Activated CD8-positive, alpha-beta memory T cell treated with anti-CD3 and anti-CD28 coated beads for 36 hours (primary cell): ENCODE results near the gene FBXW8. TPM values are rescaled to one million over a fixed set of nuclear protein-coding genes. Genes with fewer than 3 reads are reported as not detected.

Source experiments
- CTCF ChIA-PET: fragments of 350-600 bp; sonication (Branson Sonifier 250); formaldehyde crosslinking; loops from one replicate; lab custom pipeline; 2021; ENCODE audit warnings: antibody characterized with exemption; lab: Charles Lee
- POLR2A ChIA-PET: fragments of 350-600 bp; sonication (Branson Sonifier 250); formaldehyde crosslinking; loops from one replicate; lab custom pipeline; 2021; ENCODE audit warnings: antibody characterized with exemption; lab: Charles Lee
- total RNA-seq, 2 experiments: library from RNA; stranded (reverse); gene quantifications; one replicate each; pipeline ENCODE4 v1.2.3, GENCODE V29; 2021

Gene FBXW8
- 1 to 10 TPM; 7.6 to 9.1 TPM for total RNA-seq

- POLR2A ChIA-PET: no interaction called here
- CTCF ChIA-PET: no interaction called here
Observed at GRCh38 chr12:116910645-116911451, at the start of gene FBXW8. TSS of gene FBXW8 (plus strand) at chr12:116910950. CDS start at chr12:116911038, 88 bp downstream.

- POLR2A ChIA-PET: interaction anchor here (0.6 kb wide), 1 partner anchor 11 kb away, joined by 4 read pairs; no protein-coding TSS in a partner anchor
- CTCF ChIA-PET: no interaction called here
Observed at GRCh38 chr12:116861320-116861719, 49.4 kb upstream of the FBXW8 start.

- POLR2A ChIA-PET: no interaction called here
- CTCF ChIA-PET: no interaction called here
Observed at GRCh38 chr12:116862167-116862566, 48.6 kb upstream of the FBXW8 start.

- CTCF ChIA-PET: interaction anchor here (0.9 to 1.2 kb wide), 2 partner anchors 10 to 18 kb away, joined by 3 to 4 read pairs; partner anchors contain the start of gene HRK
- POLR2A ChIA-PET: no interaction called here
Observed at GRCh38 chr12:116863275-116863767, 47.4 kb upstream of the FBXW8 start.

- ChIA-PET POLR2A (no interaction called here), CTCF (no interaction called here)
Observed at GRCh38 chr12:116864371-116865160, 46.2 kb upstream of the FBXW8 start.

GRCh38 chr12:116867523-116867922, 43.2 kb upstream of the FBXW8 start:
- ChIA-PET CTCF (interaction anchor here (0.7 kb wide), 1 partner anchor 139 kb away, joined by 3 read pairs; no protein-coding TSS in a partner anchor), POLR2A (no interaction called here)

GRCh38 chr12:116870306-116870705, 40.4 kb upstream of the FBXW8 start:
- POLR2A ChIA-PET: no interaction called here
- CTCF ChIA-PET: no interaction called here

- CTCF ChIA-PET: interaction anchor here (1.6 kb wide), 1 partner anchor 11 kb away, joined by 3 read pairs; no protein-coding TSS in a partner anchor
- POLR2A ChIA-PET: no interaction called here
Observed at GRCh38 chr12:116874324-116874995, 36.3 kb upstream of the FBXW8 start.

- POLR2A ChIA-PET: no interaction called here
- CTCF ChIA-PET: no interaction called here
Observed at GRCh38 chr12:116876151-116876869, 34.4 kb upstream of the FBXW8 start.

- POLR2A ChIA-PET: no interaction called here
- CTCF ChIA-PET: no interaction called here
Observed at GRCh38 chr12:116878567-116879508, 31.9 kb upstream of the FBXW8 start.

GRCh38 chr12:116879509-116880212, 31.1 kb upstream of the FBXW8 start:
- ChIA-PET CTCF (interaction anchor here (1.2 kb wide), 1 partner anchor 60 kb away, joined by 3 read pairs; no protein-coding TSS in a partner anchor), POLR2A (no interaction called here)

GRCh38 chr12:116880213-116880816, 30.4 kb upstream of the FBXW8 start:
- POLR2A ChIA-PET: no interaction called here
- CTCF ChIA-PET: interaction anchor here (1.2 kb wide), 1 partner anchor 61 kb away, joined by 3 read pairs; no protein-coding TSS in a partner anchor

- CTCF ChIA-PET: interaction anchor here (0.8 to 1.2 kb wide), 2 partner anchors 18 to 62 kb away, joined by 3 to 4 read pairs; no protein-coding TSS in a partner anchor
- POLR2A ChIA-PET: no interaction called here
Observed at GRCh38 chr12:116880817-116881324, 29.9 kb upstream of the FBXW8 start.

GRCh38 chr12:116881325-116881876, 29.3 kb upstream of the FBXW8 start, which contains the start of gene HRK:
TSS of gene HRK (minus strand) at chr12:116881441. CDS start at chr12:116881307, 134 bp downstream.
- ChIA-PET CTCF (interaction anchor here (0.8 kb wide), 1 partner anchor 18 kb away, joined by 4 read pairs; no protein-coding TSS in a partner anchor), POLR2A (no interaction called here)

GRCh38 chr12:116881877-116882507, 28.8 kb upstream of the FBXW8 start:
- POLR2A ChIA-PET: no interaction called here
- CTCF ChIA-PET: interaction anchor here (1.4 kb wide), 1 partner anchor 159 kb away, joined by 3 read pairs; no protein-coding TSS in a partner anchor
